GM19452 (cell line): ENCODE measurements around the gene PRODH.
"Not testable (repeated sequence)": the region's sequence is repeated elsewhere in the genome, so short reads cannot be mapped to it uniquely, and the experiment has no call there.

Experiments
- ATAC-seq: cut with Tn5 transposase; IDR thresholded peaks from one replicate; pipeline ENCODE4 v1.9.1; 2021; ENCODE audit not compliant: unreplicated experiment

The PRODH gene

GRCh38 chr22:18935889-18936529 lies at the start of gene PRODH:
PRODH (minus strand) TSS chr22:18936293; CDS start chr22:18936287, 6 bp downstream.
- no peak for ATAC-seq

- no peak for ATAC-seq
Observed at GRCh38 chr22:18985780-18986179, 49.7 kb upstream of the PRODH start.

- no peak for ATAC-seq
Observed at GRCh38 chr22:18984564-18984963, 48.5 kb upstream of the PRODH start.

GRCh38 chr22:18983120-18983651 lies 47.1 kb upstream of the PRODH start:
- ATAC-seq, result no peak

GRCh38 chr22:18980829-18981228 lies 44.7 kb upstream of the PRODH start:
- ATAC-seq, result no peak

- no peak for ATAC-seq
Observed at GRCh38 chr22:18979957-18980356, 43.9 kb upstream of the PRODH start.

- no peak for ATAC-seq
Observed at GRCh38 chr22:18978506-18978905, 42.4 kb upstream of the PRODH start.

- no peak for ATAC-seq
Observed at GRCh38 chr22:18977824-18978425, 41.8 kb upstream of the PRODH start.

- ATAC-seq, result no peak
Observed at GRCh38 chr22:18976197-18976751, 40.2 kb upstream of the PRODH start.

GRCh38 chr22:18975434-18976196 lies 39.5 kb upstream of the PRODH start:
- no peak for ATAC-seq

- ATAC-seq, result no peak
Observed at GRCh38 chr22:18974477-18975180, 38.5 kb upstream of the PRODH start.

GRCh38 chr22:18973264-18974031 lies 37.4 kb upstream of the PRODH start:
- no peak for ATAC-seq

- not testable (repeated sequence) for ATAC-seq
Observed at GRCh38 chr22:18972591-18972990, 36.5 kb upstream of the PRODH start.

- ATAC-seq, result not testable (repeated sequence)
Observed at GRCh38 chr22:18972029-18972428, 35.9 kb upstream of the PRODH start.

- no peak for ATAC-seq
Observed at GRCh38 chr22:18971321-18971751, 35.2 kb upstream of the PRODH start.

- no peak for ATAC-seq
Observed at GRCh38 chr22:18970948-18971315, 34.8 kb upstream of the PRODH start.

GRCh38 chr22:18970176-18970947 lies 34.3 kb upstream of the PRODH start:
- no peak for ATAC-seq

- not testable (repeated sequence) for ATAC-seq
Observed at GRCh38 chr22:18969158-18969942, 33.3 kb upstream of the PRODH start.
